Measurements from ENCODE around the gene RBM4. TPM values are rescaled to one million over a fixed set of nuclear protein-coding genes. Genes with fewer than 3 reads are reported as not detected.
"Not testable (repeated sequence)": the region's sequence is repeated elsewhere in the genome, so short reads cannot be mapped to it uniquely, and the experiment has no call there.

Gene RBM4
- total RNA-seq, 1 experiment from 2014 or later = 172 TPM

DNA sequence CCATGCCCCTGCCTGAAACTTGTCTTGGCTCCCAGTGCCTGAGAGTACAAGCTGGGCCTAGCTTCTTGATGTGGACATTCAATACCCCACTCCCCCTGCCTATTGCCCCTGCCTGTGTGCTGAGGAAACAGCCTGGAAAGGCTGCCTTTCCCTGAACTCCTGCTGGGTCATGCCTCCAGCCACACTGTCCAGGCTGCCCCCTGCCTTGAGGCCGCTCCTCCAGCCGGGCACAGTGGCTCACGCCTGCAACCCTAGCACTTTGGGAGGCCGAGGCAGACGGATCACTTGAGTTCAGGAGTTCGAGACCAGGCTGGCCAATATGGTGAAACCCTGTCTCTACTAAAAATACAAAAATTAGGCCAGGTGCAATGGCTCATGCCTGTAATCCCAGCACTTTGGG is 35.4 kb upstream of the RBM4 start:
- DNase-seq (ENCODE audit: unreplicated experiment) = no peak
- Mint-ChIP-seq H3K27ac (ENCODE audit: low read depth, unreplicated experiment) (no peak overlapping the region), H3K36me3 (ENCODE audit: insufficient read depth, unreplicated experiment) (peaks cover 29% of the 10 kb centered on the region), H3K27me3 (ENCODE audit: insufficient read depth, unreplicated experiment) (no peaks in the 10 kb centered on the region), H3K9me3 (ENCODE audit: unreplicated experiment) (no peaks in the 10 kb centered on the region), H3K4me1 (ENCODE audit: insufficient read depth, unreplicated experiment) (peaks cover 23% of the 10 kb centered on the region), H3K4me3 (ENCODE audit: unreplicated experiment) (no peak overlapping the region)
- intact Hi-C loops (cut with micrococcal nuclease) = no loop called here
- CTCF ChIA-PET = interaction anchor here (0.5 kb wide), 1 partner anchor 135 kb away, joined by 3 read pairs; no protein-coding TSS in a partner anchor
- POLR2A ChIA-PET = interaction anchor here (0.8 to 3.2 kb wide), 5 partner anchors 11 to 35 kb away, joined by 3 to 23 read pairs (median 3); partner anchors contain the start of genes CCDC87, RBM14 and RBM4
- no peak for TF ChIP-seq CTCF (IDR thresholded peaks at IDR 0.05; ENCODE audit: unreplicated experiment)
- no TSS peak for BruUV-seq (replicated peaks)

GRCh38 chr11:66604155-66604554 is 34.3 kb upstream of the RBM4 start:
- H3K27me3 Mint-ChIP-seq (ENCODE audit: insufficient read depth, unreplicated experiment) = no peaks in the 10 kb centered on the region
- no peak for TF ChIP-seq CTCF (IDR thresholded peaks at IDR 0.05; ENCODE audit: unreplicated experiment)
- H3K27ac Mint-ChIP-seq (ENCODE audit: low read depth, unreplicated experiment) = no peak overlapping the region
- POLR2A ChIA-PET = interaction anchor here (3.2 kb wide), 1 partner anchor 13 kb away, joined by 23 read pairs; the partner anchor contains the start of gene RBM14
- no peak for DNase-seq (ENCODE audit: unreplicated experiment)
- intact Hi-C loops (cut with micrococcal nuclease) = no loop called here
- H3K9me3 Mint-ChIP-seq (ENCODE audit: unreplicated experiment) = no peaks in the 10 kb centered on the region
- H3K4me1 Mint-ChIP-seq (ENCODE audit: insufficient read depth, unreplicated experiment) = peaks cover 23% of the 10 kb centered on the region
- no peak overlapping the region for H3K4me3 Mint-ChIP-seq (ENCODE audit: unreplicated experiment)
- CTCF ChIA-PET = no interaction called here
- no TSS peak for BruUV-seq (replicated peaks)
- H3K36me3 Mint-ChIP-seq (ENCODE audit: insufficient read depth, unreplicated experiment) = peaks cover 29% of the 10 kb centered on the region

GRCh38 chr11:66606608-66607007 is 31.9 kb upstream of the RBM4 start:
- not testable (repeated sequence) for BruUV-seq (replicated peaks)

GRCh38 chr11:66607126-66607834 is 31.2 kb upstream of the RBM4 start:
- peak; percentile 97 for DNase-seq (ENCODE audit: unreplicated experiment)
- H3K27me3 Mint-ChIP-seq (ENCODE audit: insufficient read depth, unreplicated experiment) = no peaks in the 10 kb centered on the region
- intact Hi-C loops (cut with micrococcal nuclease) = no loop called here
- H3K4me3 Mint-ChIP-seq (ENCODE audit: unreplicated experiment) = peak overlapping the region; percentile 48
- H3K36me3 Mint-ChIP-seq (ENCODE audit: insufficient read depth, unreplicated experiment) = peaks cover 23% of the 10 kb centered on the region
- H3K27ac Mint-ChIP-seq (ENCODE audit: low read depth, unreplicated experiment) = peak overlapping the region; percentile 90
- CTCF ChIA-PET = interaction anchor here (0.6 to 1.1 kb wide), 4 partner anchors 13 to 221 kb away, joined by 3 to 5 read pairs (median 3); no protein-coding TSS in a partner anchor
- POLR2A ChIA-PET = interaction anchor here (0.6 to 3.7 kb wide), 11 partner anchors 10 to 413 kb away, joined by 3 to 48 read pairs (median 4); partner anchors contain the start of genes ACTN3, RBM14, RBM4 and RBM4B
- H3K4me1 Mint-ChIP-seq (ENCODE audit: insufficient read depth, unreplicated experiment) = peaks cover 18% of the 10 kb centered on the region
- H3K9me3 Mint-ChIP-seq (ENCODE audit: unreplicated experiment) = no peaks in the 10 kb centered on the region
- no TSS peak for BruUV-seq (replicated peaks)
- TF ChIP-seq CTCF (IDR thresholded peaks at IDR 0.05; ENCODE audit: unreplicated experiment) = no peak

More at GRCh38 chr11:66606608-66607007, 31.9 kb upstream of the RBM4 start:
- POLR2A ChIA-PET = interaction anchor here (1.1 to 3.7 kb wide), 8 partner anchors 10 to 237 kb away, joined by 3 to 48 read pairs (median 4); partner anchors contain the start of genes RBM14, RBM4 and RCE1
- DNase-seq (ENCODE audit: unreplicated experiment); intact Hi-C loops (cut with micrococcal nuclease); H3K27me3 Mint-ChIP-seq (ENCODE audit: insufficient read depth, unreplicated experiment); H3K27ac Mint-ChIP-seq (ENCODE audit: low read depth, unreplicated experiment); H3K4me3 Mint-ChIP-seq (ENCODE audit: unreplicated experiment); H3K9me3 Mint-ChIP-seq (ENCODE audit: unreplicated experiment): not testable (repeated sequence)
- Mint-ChIP-seq H3K4me1 (ENCODE audit: insufficient read depth, unreplicated experiment) (peaks cover 23% of the 10 kb centered on the region), H3K36me3 (ENCODE audit: insufficient read depth, unreplicated experiment) (peaks cover 23% of the 10 kb centered on the region)
- CTCF ChIA-PET = interaction anchor here (0.5 to 1.1 kb wide), 2 partner anchors 10 to 72 kb away, joined by 3 to 5 read pairs; partner anchors contain the start of gene RBM14

Data from MCF 10A (cell line).